HepG2 (cell line): ENCODE data around the gene PSMG4. TPM values are rescaled to one million over a fixed set of nuclear protein-coding genes. Genes with fewer than 3 reads are reported as not detected.

ENCODE experiments used
- ATAC-seq: fragments of 200-7000 bp; cut with Tn5 transposase; 3 replicates; pipeline ENCODE4 v1.9.1; 2020; ENCODE audit warnings: mild to moderate bottlenecking, moderate library complexity
- BruUV-seq: library from RNA; stranded (reverse); fragments of 400-500 nt; replicated peaks from 2 replicates; lab custom pipeline; 2021; lab: Mats Ljungman, UMichigan
- CTCF ChIA-PET: fragments of 300-600 bp; formaldehyde crosslinking; extraction: SDS; loops from one replicate; lab custom pipeline; 2021; ENCODE audit warnings: low total read pairs, inconsistent platforms, low intra/inter-chr PET ratio; lab: Yijun Ruan, JAX
- POLR2A ChIA-PET: fragments of 350-600 bp; sonication (Branson Sonifier 250); formaldehyde crosslinking; loops from one replicate; lab custom pipeline; 2020; ENCODE audit warnings: antibody characterized with exemption, inconsistent platforms; lab: Yijun Ruan, JAX
- DNase-seq: peaks from one replicate; pipeline ENCODE4 v3.0.0-alpha.2; 2015; ENCODE audit warnings: low spot score
- FAIRE-seq: peaks from 3 replicates; lab custom pipeline; 2011; peaks lifted over from hg19 to GRCh38; lab: Jason Lieb, UNC
- H2AFZ ChIP-seq: one replicate; pipeline ENCODE4 v1.6.1; 2011; ENCODE audit warnings: low read length, inconsistent platforms
- H3K27ac ChIP-seq: fragments of 300-600 bp; 3 replicates; pipeline ENCODE4 v1.8.0; 2011; ENCODE audit warnings: mixed run types, mild to moderate bottlenecking, mixed read lengths, low read length, inconsistent platforms; ENCODE audit not compliant: insufficient read depth; ENCODE audit errors: extremely low read length
- H3K27me3 ChIP-seq, 2 experiments: fragments of 200-600 bp in 1 of 2; 2 replicates in 1 of 2; 3 replicates in 1 of 2; pipeline versions ENCODE4 v1.6.0 to v1.8.0; 2011; ENCODE audit warnings: low read length in 2 of 2, mild to moderate bottlenecking in 2 of 2, moderate library complexity in 2 of 2, inconsistent platforms in 1 of 2; ENCODE audit not compliant: insufficient read depth in 2 of 2, control insufficient read depth in 1 of 2
- H3K36me3 ChIP-seq, 2 experiments: fragments of 200-600 bp in 1 of 2; replicated peaks in 1 of 2; 2 replicates in 1 of 2; 3 replicates in 1 of 2; pipeline versions ENCODE4 v1.5.1 to v1.8.0; 2011; ENCODE audit warnings: low read length in 2 of 2, inconsistent platforms in 1 of 2; ENCODE audit not compliant: insufficient read depth in 2 of 2, control insufficient read depth in 1 of 2
- H3K4me1 ChIP-seq: 2 replicates; pipeline ENCODE4 v1.5.1; 2012; ENCODE audit warnings: low read length, inconsistent platforms; ENCODE audit not compliant: insufficient read depth
- H3K4me2 ChIP-seq: 2 replicates; pipeline ENCODE4 v1.6.0; 2011; ENCODE audit warnings: low read depth, low read length, inconsistent platforms
- H3K4me3 ChIP-seq, 3 experiments: fragments of 200-600 bp in 1 of 3; sonication (generic), shearing (Covaris generic) in 1 of 3; replicated peaks in 1 of 3; 2 replicates each; pipeline ENCODE4 v1.5.1; 2011 to 2016; ENCODE audit warnings: low read length in 3 of 3, inconsistent platforms in 2 of 3, low read depth in 2 of 3, mild to moderate bottlenecking in 2 of 3, control low read depth in 1 of 3, mixed read lengths in 1 of 3; ENCODE audit not compliant: insufficient read depth in 1 of 3
- H3K79me2 ChIP-seq: one replicate; pipeline ENCODE4 v1.6.1; 2011; ENCODE audit warnings: low read length, inconsistent platforms; ENCODE audit not compliant: insufficient read depth
- H3K9ac ChIP-seq: 2 replicates; pipeline ENCODE4 v1.6.0; 2011; ENCODE audit warnings: mild to moderate bottlenecking, low read depth, low read length, inconsistent platforms; ENCODE audit not compliant: insufficient read depth
- H3K9me3 ChIP-seq: 2 replicates; pipeline ENCODE4 v1.5.1; 2012; ENCODE audit warnings: mild to moderate bottlenecking, low read length
- H4K20me1 ChIP-seq: 2 replicates; pipeline ENCODE4 v1.6.0; 2011; ENCODE audit warnings: inconsistent platforms, mild to moderate bottlenecking, low read length, moderate library complexity; ENCODE audit not compliant: insufficient read depth
- ARNT2 ChIP-seq: sonication (generic); formaldehyde crosslinking; IDR thresholded peaks from 2 replicates; pipeline ENCODE4 v1.8.0; 2022; ENCODE audit warnings: mild to moderate bottlenecking, low read depth, missing genetic modification reagents, moderate library complexity
- ATF7 ChIP-seq, 2 experiments: fragments of 450-650 bp in 1 of 2; sonication (generic) in 1 of 2; formaldehyde crosslinking in 1 of 2; IDR thresholded peaks; 2 replicates each; pipeline versions ENCODE4 v1.4.0 to v1.6.1; 2016 to 2020; ENCODE audit warnings: antibody characterized with exemption in 1 of 2, mild to moderate bottlenecking in 1 of 2, missing genetic modification reagents in 1 of 2
- CERS6 ChIP-seq: sonication (generic); formaldehyde crosslinking; IDR thresholded peaks from 2 replicates; pipeline ENCODE4 v1.5.0; 2020; ENCODE audit warnings: missing genetic modification reagents
- GABPB1 ChIP-seq: IDR thresholded peaks from 2 replicates; pipeline ENCODE4 v1.6.1; 2016; ENCODE audit warnings: mild to moderate bottlenecking, missing genetic modification reagents, moderate library complexity, missing compliant biosample characterization
- KAT8 ChIP-seq: IDR thresholded peaks from 2 replicates; pipeline ENCODE4 v1.6.1; 2016; ENCODE audit warnings: missing genetic modification reagents, missing compliant biosample characterization
- KLF16 ChIP-seq, 2 experiments: sonication (generic) in 1 of 2; formaldehyde crosslinking in 1 of 2; IDR thresholded peaks; 2 replicates each; pipeline versions ENCODE4 v1.6.1 to v1.8.0; 2016 to 2023; ENCODE audit warnings: missing genetic modification reagents in 2 of 2, missing compliant biosample characterization in 1 of 2
- MED8 ChIP-seq: sonication (generic); formaldehyde crosslinking; IDR thresholded peaks from 2 replicates; pipeline ENCODE4 v1.8.1; 2023; ENCODE audit warnings: mild to moderate bottlenecking, missing genetic modification reagents; ENCODE audit not compliant: insufficient replicate concordance
- SMAD3 ChIP-seq: sonication (generic); formaldehyde crosslinking; IDR thresholded peaks from 2 replicates; pipeline ENCODE4 v1.4.0; 2020; ENCODE audit warnings: missing genetic modification reagents
- SP2 ChIP-seq: sonication (generic); formaldehyde crosslinking; IDR thresholded peaks from 2 replicates; pipeline ENCODE4 v1.5.1; 2020; ENCODE audit warnings: mild to moderate bottlenecking, missing genetic modification reagents
- XRCC5 ChIP-seq: fragments of 200-400 bp; formaldehyde crosslinking; optimal IDR thresholded peaks from 2 replicates; pipeline ENCODE3; 2017; ENCODE audit warnings: mild to moderate bottlenecking, low read length
- ZFP37 ChIP-seq: sonication (generic); formaldehyde crosslinking; IDR thresholded peaks from 2 replicates; pipeline ENCODE4 v1.4.0; 2020; ENCODE audit warnings: missing genetic modification reagents, borderline replicate concordance
- ZHX2 ChIP-seq, 2 experiments: sonication (generic) in 1 of 2; formaldehyde crosslinking in 1 of 2; IDR thresholded peaks; 2 replicates each; pipeline versions ENCODE4 v1.6.1 to v1.9.0; 2014 to 2022; ENCODE audit warnings: antibody characterized with exemption in 1 of 2, borderline replicate concordance in 1 of 2, inconsistent platforms in 1 of 2, low read depth in 1 of 2, missing genetic modification reagents in 1 of 2
- ZNF136 ChIP-seq: sonication (generic); formaldehyde crosslinking; IDR thresholded peaks from 2 replicates; pipeline ENCODE4 v1.8.1; 2022; ENCODE audit warnings: low read depth, mild to moderate bottlenecking, moderate library complexity, missing genetic modification reagents
- ZNF160 ChIP-seq: sonication (generic); formaldehyde crosslinking; IDR thresholded peaks from 2 replicates; pipeline ENCODE4 v1.8.0; 2022; ENCODE audit warnings: mild to moderate bottlenecking, inconsistent platforms, missing genetic modification reagents
- ZNF484 ChIP-seq: sonication (generic); formaldehyde crosslinking; IDR thresholded peaks from 2 replicates; pipeline ENCODE4 v1.5.1; 2020; ENCODE audit warnings: mild to moderate bottlenecking, low read depth, missing genetic modification reagents, borderline replicate concordance
- ZNF550 ChIP-seq: sonication (generic); formaldehyde crosslinking; IDR thresholded peaks from 2 replicates; pipeline ENCODE4 v1.4.0; 2020; ENCODE audit warnings: mild to moderate bottlenecking, missing genetic modification reagents, borderline replicate concordance
- ZNF589 ChIP-seq: sonication (generic); formaldehyde crosslinking; conservative IDR thresholded peaks from 2 replicates; pipeline ENCODE4 v1.8.0; 2022; ENCODE audit warnings: mild to moderate bottlenecking, moderate library complexity, missing genetic modification reagents
- ZNF7 ChIP-seq: IDR thresholded peaks from 2 replicates; pipeline ENCODE4 v1.6.1; 2016; ENCODE audit warnings: missing biosample characterization, missing genetic modification reagents
- WGBS: methylation state at CpG from one replicate; pipeline ENCODE4 v1.1.6; 2017; ENCODE audit warnings: low lambda C conversion rate; 5-methylcytosine and 5-hydroxymethylcytosine counted together
- in situ Hi-C: cut with HindIII; loops from 2 replicates; pipeline ENCODE4 v1.10.0; 2017; ENCODE audit warnings: low pct_unique_long_range_greater_than_20kb; ENCODE audit not compliant: extremely low pct_ligation_motif_present
- intact Hi-C: fragments of 100-400 bp; cut with micrococcal nuclease; formaldehyde crosslinking; loops from one replicate; pipeline ENCODE4 v1.10.0; 2022; ENCODE audit not compliant: unreplicated experiment
- polyA plus RNA-seq, 8 experiments: library from polyadenylated mRNA; depleted of rRNA in 3 of 8; stranded (reverse) in 7 of 8; unstranded in 1 of 8; fragments of >200 nt; fragmentation: Illumina TruSeq in 4 of 8; extraction: Trizol in 4 of 8; gene quantifications; 2 replicates each; pipeline versions ENCODE4 v1.2.1 to v1.2.3, GENCODE V29; 2011 to 2016; ENCODE audit warnings: low read depth in 4 of 8, missing spikeins in 1 of 8, mixed read lengths in 1 of 8; ENCODE audit not compliant: insufficient read depth in 1 of 8
- total RNA-seq, 5 experiments: library from RNA; depleted of rRNA; stranded (reverse); fragments of >200 nt; fragmentation: Illumina TruSeq; extraction: Trizol; gene quantifications; 2 replicates each; pipeline ENCODE4 v1.2.3, GENCODE V29; 2016; ENCODE audit warnings: low read depth in 1 of 5

The PSMG4 gene
- total and polyA plus RNA-seq, 2 of the 13 experiments (the other 11 are each of a cell fraction or from before 2014, with no cell fraction given) = 28.5 to 32.8 TPM

GRCh38 chr6:3233904-3234303, 24.8 kb upstream of the PSMG4 start (continued):
- TF ChIP-seq ZNF160 = no peak

- no peak overlapping the region for H2AFZ ChIP-seq
- no peak overlapping the region for H3K4me2 ChIP-seq
- no peak overlapping the region for H3K4me3 ChIP-seq
- FAIRE-seq (no peak), ATAC-seq (no peak), DNase-seq (no peak)
- no peaks in the 10 kb centered on the region for H3K36me3 ChIP-seq
- H3K27me3 ChIP-seq = peaks cover 7 to 79% of the 10 kb centered on the region in 2 experiments; a peak in 4 of 5 replicates
- CTCF ChIA-PET = no interaction called here
- in situ Hi-C loops (no loop called here), intact Hi-C loops (no loop called here)
- H3K4me1 ChIP-seq = peaks cover 16% of the 10 kb centered on the region
- H3K9ac ChIP-seq = no peak overlapping the region
- no TSS peak for BruUV-seq
- no peaks in the 10 kb centered on the region for H3K79me2 ChIP-seq
- no peak overlapping the region for H3K27ac ChIP-seq
- 53% methylated on average over 2 of the region's 2 CpGs for WGBS
- H4K20me1 ChIP-seq = no peaks in the 10 kb centered on the region
- no peaks in the 10 kb centered on the region for H3K9me3 ChIP-seq
- POLR2A ChIA-PET = no interaction called here
- no peak for TF ChIP-seq ARNT2 (CRISPR knock-in tag)
- no peak for TF ChIP-seq ATF7 (IDR thresholded peaks at IDR 0.05)
- TF ChIP-seq ATF7 (CRISPR knock-in tag; IDR thresholded peaks at IDR 0.05) = no peak
- TF ChIP-seq KLF16 (CRISPR knock-in tag; IDR thresholded peaks at IDR 0.05) = no peak
- no peak for TF ChIP-seq ZNF550 (CRISPR knock-in tag)
- no peak for TF ChIP-seq ZFP37 (CRISPR knock-in tag)
- no peak for TF ChIP-seq GABPB1 (CRISPR knock-in tag)
- no peak for TF ChIP-seq KAT8 (CRISPR knock-in tag)
- TF ChIP-seq ZNF484 (CRISPR knock-in tag) = no peak
- TF ChIP-seq ZNF7 (CRISPR knock-in tag) = no peak
- TF ChIP-seq ZHX2 (IDR thresholded peaks at IDR 0.05; ENCODE audit: low read depth) = no peak
- TF ChIP-seq ZHX2 (CRISPR knock-in tag; IDR thresholded peaks at IDR 0.05; ENCODE audit: borderline replicate concordance) = no peak
- TF ChIP-seq MED8 (CRISPR knock-in tag) = no peak
- TF ChIP-seq ZNF589 = no peak
- TF ChIP-seq CERS6 = no peak
- TF ChIP-seq ZNF136 = no peak
- no peak for TF ChIP-seq SP2 (CRISPR knock-in tag)
- TF ChIP-seq XRCC5 = no peak
- TF ChIP-seq SMAD3 (CRISPR knock-in tag) = no peak
Measured at GRCh38 chr6:3235486-3235885, 23.3 kb upstream of the PSMG4 start.
